ENCODE measurements around the gene CCAR1.
"Not testable (repeated sequence)": the region's sequence is repeated elsewhere in the genome, so short reads cannot be mapped to it uniquely, and the experiment has no call there.

CCAR1 gene

DNA sequence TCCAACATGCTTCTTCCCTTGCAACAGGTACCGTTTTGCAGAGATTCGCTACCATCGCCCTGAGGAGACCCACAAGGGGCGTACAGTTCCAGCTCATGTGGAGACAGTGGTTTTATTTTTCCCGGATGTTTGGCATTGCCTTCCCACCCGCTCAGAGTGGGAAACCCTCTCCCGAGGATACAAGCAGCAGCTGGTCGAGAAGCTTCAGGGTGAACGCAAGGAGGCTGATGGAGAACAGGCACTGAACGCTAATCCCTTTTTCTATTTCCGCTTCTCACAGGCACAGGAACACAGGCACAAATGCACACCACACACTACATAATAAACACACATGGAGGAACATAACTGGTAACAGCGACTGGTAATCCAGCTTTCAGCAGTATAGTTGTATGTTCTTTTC, 35.2 kb downstream of the CCAR1 start:
- no peak for DNase-seq (ENCODE audit: extremely low spot score)
- CTCF ChIA-PET, result interaction anchor here (1.0 kb wide), 1 partner anchor 9 kb away, joined by 7 read pairs; no protein-coding TSS in a partner anchor
- POLR2A ChIA-PET, result no interaction called here
- TF ChIP-seq, protein P1, sequence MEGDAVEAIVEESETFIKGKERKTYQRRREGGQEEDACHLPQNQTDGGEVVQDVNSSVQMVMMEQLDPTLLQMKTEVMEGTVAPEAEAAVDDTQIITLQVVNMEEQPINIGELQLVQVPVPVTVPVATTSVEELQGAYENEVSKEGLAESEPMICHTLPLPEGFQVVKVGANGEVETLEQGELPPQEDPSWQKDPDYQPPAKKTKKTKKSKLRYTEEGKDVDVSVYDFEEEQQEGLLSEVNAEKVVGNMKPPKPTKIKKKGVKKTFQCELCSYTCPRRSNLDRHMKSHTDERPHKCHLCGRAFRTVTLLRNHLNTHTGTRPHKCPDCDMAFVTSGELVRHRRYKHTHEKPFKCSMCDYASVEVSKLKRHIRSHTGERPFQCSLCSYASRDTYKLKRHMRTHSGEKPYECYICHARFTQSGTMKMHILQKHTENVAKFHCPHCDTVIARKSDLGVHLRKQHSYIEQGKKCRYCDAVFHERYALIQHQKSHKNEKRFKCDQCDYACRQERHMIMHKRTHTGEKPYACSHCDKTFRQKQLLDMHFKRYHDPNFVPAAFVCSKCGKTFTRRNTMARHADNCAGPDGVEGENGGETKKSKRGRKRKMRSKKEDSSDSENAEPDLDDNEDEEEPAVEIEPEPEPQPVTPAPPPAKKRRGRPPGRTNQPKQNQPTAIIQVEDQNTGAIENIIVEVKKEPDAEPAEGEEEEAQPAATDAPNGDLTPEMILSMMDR (IDR thresholded peaks at IDR 0.05; ENCODE audit: control extremely low read depth, extremely low read depth, low read depth, missing control alignments), result no peak

- DNase-seq (ENCODE audit: extremely low spot score), result no peak
- TF ChIP-seq, protein P1 (IDR thresholded peaks at IDR 0.05; ENCODE audit: control extremely low read depth, extremely low read depth, low read depth, missing control alignments), result no peak
- ChIA-PET CTCF (no interaction called here), POLR2A (no interaction called here)
These were observed 35.7 kb downstream of the CCAR1 start for GRCh38 chr10:68756766-68757165.

DNA sequence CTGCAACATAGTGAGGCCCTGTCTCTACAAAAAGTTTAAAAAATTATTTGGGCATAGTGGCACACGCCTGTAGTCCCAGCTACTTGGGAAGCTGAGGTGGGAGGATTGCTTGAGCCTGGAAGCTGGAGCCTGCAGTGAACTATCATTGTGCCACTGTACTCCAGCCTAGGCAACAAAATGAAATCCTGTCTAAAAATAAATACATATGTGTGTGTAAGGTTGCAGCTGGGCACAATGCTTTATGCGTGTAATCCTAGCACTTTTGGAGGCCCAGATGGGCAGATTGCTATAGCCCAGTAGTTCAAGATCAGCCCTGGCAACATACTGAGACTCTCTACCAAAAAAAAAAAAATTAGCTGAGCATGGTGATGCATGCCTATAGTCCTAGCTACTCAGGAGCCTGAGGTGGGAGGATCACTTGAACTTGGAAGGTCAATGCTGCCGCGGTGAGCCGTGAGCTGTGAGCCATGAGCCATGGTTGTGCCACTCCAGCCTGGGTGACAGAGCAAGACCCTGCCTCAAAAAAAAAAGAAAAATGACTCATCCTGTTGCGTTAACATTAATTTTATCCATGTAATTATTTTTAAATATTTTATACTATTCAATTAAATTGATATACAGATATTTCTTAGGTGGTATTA, 38.3 kb downstream of the CCAR1 start:
- DNase-seq (ENCODE audit: extremely low spot score), result no peak
- CTCF ChIA-PET, result interaction anchor here (0.9 to 1.5 kb wide), 4 partner anchors 12 to 27 kb away, joined by 3 to 5 read pairs (median 4); no protein-coding TSS in a partner anchor
- POLR2A ChIA-PET, result no interaction called here
- TF ChIP-seq, protein P1 (IDR thresholded peaks at IDR 0.05; ENCODE audit: control extremely low read depth, extremely low read depth, low read depth, missing control alignments), result no peak

DNA sequence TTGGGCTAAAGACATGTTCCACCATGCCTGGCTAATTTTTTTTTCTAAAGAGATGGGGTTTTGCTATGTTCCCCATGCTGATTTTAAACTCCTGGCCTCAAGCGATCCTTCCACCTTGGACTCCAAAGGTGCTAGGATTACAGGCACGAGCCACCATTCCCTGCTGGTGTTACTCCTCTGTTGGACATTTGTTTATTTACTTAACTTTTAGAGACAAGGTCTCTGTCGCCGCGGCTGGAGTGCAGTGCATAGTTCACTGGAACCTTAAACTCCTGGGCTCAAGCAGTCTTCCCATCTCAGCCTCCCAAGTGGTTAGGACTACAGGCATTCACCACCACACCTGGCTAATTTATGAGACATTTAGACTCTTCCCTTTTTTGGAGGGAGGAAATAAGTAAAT, 38.9 kb downstream of the CCAR1 start:
- TF ChIP-seq, protein P1 (IDR thresholded peaks at IDR 0.05; ENCODE audit: control extremely low read depth, extremely low read depth, low read depth, missing control alignments), result no peak
- ChIA-PET POLR2A (no interaction called here), CTCF (interaction anchor here (0.9 to 1.5 kb wide), 4 partner anchors 11 to 28 kb away, joined by 3 to 5 read pairs (median 4); no protein-coding TSS in a partner anchor)
- no peak for DNase-seq (ENCODE audit: extremely low spot score)

GRCh38 chr10:68767407-68767806, 46.4 kb downstream of the CCAR1 start:
- POLR2A ChIA-PET, CTCF ChIA-PET: not testable (repeated sequence)

GRCh38 chr10:68781613-68782574, 60.9 kb downstream of the CCAR1 start:
- ChIA-PET POLR2A (interaction anchor here (0.5 kb wide), 1 partner anchor 9 kb away, joined by 3 read pairs; no protein-coding TSS in a partner anchor), CTCF (interaction anchor here (0.9 kb wide), 1 partner anchor 17 kb away, joined by 3 read pairs; no protein-coding TSS in a partner anchor)
- DNase-seq (ENCODE audit: extremely low spot score), result no peak
- TF ChIP-seq, protein P1 (IDR thresholded peaks at IDR 0.05; ENCODE audit: control extremely low read depth, extremely low read depth, low read depth, missing control alignments), result no peak

More at GRCh38 chr10:68767407-68767806, 46.4 kb downstream of the CCAR1 start:
- not testable (repeated sequence) for DNase-seq (ENCODE audit: extremely low spot score)
